ENCODE results near the gene MYNN.
A peak's percentile ranks its signal among the peaks of the same experiment; 100 is the strongest.

Gene MYNN

DNA sequence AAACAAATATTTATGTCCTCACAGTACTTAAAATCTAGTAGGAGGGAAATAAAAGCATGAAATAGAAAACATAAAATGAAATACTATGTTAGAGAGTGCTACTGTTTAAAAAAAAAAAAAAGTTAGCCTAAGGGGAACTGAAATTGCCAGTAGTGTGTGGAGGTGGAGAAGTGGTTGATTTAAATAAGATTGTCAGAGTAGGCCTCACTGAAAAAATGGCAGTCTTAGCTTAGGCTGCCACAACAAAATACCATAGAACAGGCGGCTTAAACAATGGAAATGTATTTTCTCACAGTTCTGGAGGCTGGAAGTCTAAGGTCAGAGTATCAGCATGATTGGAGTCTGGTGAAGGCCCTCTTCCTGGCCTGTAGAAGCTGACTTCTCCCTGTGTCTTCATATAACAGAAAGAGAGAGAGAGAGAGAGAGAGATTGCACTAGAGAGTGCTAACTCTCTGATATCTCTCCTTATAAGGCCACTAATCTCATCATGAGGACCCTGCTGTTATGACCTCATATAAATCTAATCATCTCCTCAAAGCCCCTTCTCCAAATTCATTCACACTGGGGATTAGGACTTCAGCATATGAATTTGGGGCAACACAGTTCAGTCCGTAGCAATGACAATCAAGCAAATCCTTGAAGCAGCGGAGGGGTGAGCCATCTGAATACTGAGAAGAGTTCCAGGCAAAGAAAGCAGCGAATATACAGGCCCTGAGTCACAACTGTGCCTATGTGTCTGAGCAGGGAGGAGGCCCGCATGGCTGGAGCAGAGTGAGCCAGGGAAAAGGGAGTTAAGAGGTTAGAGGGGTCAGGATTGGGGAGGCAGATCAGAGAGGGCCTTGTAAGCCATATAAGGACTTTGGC lies 63.1 kb downstream of the MYNN start:
- peak; percentile 85 for DNase-seq

DNA sequence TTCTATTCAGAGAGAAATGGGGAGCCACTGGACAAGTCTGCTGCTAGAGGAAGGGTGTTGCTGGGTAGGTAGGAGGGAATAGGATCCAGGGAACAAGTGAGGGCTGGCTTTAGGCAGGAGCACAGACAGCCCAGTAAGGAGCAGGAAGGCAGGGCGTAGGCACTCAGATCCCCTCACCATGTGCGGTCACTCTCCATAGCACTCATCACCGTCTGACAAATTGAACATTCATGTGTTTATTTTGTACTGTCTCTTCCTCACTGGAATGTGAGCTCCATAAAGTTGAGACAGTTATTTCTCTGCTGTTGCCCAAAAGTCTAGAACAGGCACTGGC lies 63.7 kb downstream of the MYNN start:
- DNase-seq: no peak

DNA sequence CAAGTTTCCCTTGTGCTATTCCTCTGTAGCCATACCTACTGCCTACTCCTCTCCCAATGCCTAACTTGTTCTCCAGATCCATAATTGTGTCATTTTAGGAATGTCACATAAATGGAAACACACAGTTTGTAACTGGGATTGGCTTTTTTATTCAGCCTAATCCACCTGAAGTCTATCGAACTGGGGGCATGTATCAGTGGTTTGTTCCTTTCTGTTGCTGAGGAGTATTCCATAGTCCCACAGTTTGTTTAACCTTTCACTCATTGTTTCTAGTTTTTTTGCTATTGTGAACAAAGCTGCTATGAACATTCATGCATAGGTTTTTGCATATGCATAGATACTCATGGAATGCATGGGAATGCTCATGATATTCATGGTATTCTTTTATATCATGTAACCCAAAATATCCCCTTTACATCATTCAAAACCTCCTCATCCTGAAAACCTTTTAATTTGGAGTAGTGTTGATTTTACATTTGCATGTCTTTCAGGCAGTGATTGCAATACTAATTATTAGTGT lies 65.4 kb downstream of the MYNN start:
- DNase-seq: no peak

Measured in NCI-H82 (cell line).